SJSA1 (cell line): ENCODE results near the gene KLC4. TPM values are rescaled to one million over a fixed set of nuclear protein-coding genes. Genes with fewer than 3 reads are reported as not detected.
A peak's percentile ranks its signal among the peaks of the same experiment; 100 is the strongest.

Experiments used
- DNase-seq, 2 experiments: peaks; one replicate each; pipeline ENCODE4 v3.0.0-alpha.2; 2015 to 2020; ENCODE audit warnings: low spot score in 2 of 2, low read depth in 1 of 2
- H3K27ac ChIP-seq: fragments of 250-450 bp; sonication (Bioruptor Pico); 2 replicates; pipeline ENCODE4 v1.5.1; 2020; ENCODE audit warnings: mild to moderate bottlenecking, moderate library complexity
- H3K27me3 ChIP-seq: fragments of 250-450 bp; sonication (Bioruptor Pico); replicated peaks from 2 replicates; pipeline ENCODE4 v1.5.1; 2020; ENCODE audit warnings: mild to moderate bottlenecking, moderate library complexity
- H3K36me3 ChIP-seq: fragments of 250-450 bp; sonication (Bioruptor Pico); 2 replicates; pipeline ENCODE4 v1.5.1; 2020; ENCODE audit warnings: mild to moderate bottlenecking
- H3K4me1 ChIP-seq: fragments of 250-450 bp; sonication (Bioruptor Pico); replicated peaks from 2 replicates; pipeline ENCODE4 v1.6.1; 2021; ENCODE audit warnings: mild to moderate bottlenecking
- H3K4me3 ChIP-seq: fragments of 250-450 bp; sonication (Bioruptor Pico); 2 replicates; pipeline ENCODE4 v1.5.1; 2020; ENCODE audit warnings: mild to moderate bottlenecking
- H3K9me3 ChIP-seq: fragments of 250-450 bp; sonication (Bioruptor Pico); replicated peaks from 2 replicates; pipeline ENCODE4 v1.5.1; 2020; ENCODE audit warnings: mild to moderate bottlenecking
- total RNA-seq: library from RNA; depleted of rRNA; stranded (reverse); fragments of >200 nt; shearing (Covaris generic); gene quantifications from 2 replicates; pipeline ENCODE4 v1.2.3, GENCODE V29; 2014; rRNA removed

Gene KLC4
- total RNA-seq = 9.7 and 10.5 TPM in 2 replicates

DNA sequence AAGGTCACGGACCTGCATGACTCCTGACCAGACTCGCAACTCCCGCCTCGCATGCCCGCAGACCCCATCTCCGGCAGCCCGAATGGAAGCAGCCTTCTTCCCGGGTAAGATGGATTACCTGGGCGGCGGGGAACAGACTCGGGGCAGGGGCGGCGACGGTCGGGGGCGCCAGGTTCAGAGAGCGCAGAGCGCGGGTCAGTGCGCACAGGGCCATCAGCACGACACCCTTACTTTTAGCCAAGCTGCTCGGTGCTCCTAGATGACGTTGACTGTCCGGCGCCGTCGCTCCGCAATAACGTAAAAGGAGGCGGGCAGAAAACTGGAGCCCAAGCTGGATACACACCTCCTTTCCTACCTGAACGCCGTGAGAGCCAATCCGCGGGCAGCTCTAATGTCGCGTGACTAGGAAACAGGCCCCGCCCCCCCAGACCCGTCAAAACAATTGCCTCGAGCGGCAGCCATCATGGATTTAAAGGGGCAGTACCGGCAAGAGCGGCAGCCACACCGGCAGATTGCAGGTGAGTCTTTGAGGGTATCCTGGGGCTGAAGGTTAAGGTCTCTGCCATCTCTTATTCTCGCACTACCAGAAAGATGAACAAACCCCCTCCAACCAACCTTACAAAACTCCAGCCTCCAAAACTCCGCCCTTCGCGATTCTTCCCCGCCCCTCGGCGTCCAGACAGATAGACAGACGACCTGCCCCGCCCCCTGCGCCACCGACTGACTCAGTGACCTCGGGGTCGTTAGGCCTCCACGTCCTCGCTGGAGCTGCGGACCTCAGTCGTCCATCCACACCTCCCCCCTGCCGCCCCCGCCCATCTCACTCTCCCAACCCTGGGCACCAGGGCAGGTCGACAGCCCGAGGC lies at the start of gene KLC4, which contains the start of gene MRPL2:
TSS of gene KLC4 (plus strand) at position 464 of the 866 bp plus-strand sequence. CDS start 1,705 bp downstream, outside the sequence.
TSS of gene MRPL2 (minus strand) at position 267 of the 866 bp plus-strand sequence. CDS start at position 214, 53 bp downstream.
- H3K36me3 ChIP-seq = peaks cover 33% of the 10 kb centered on the region
- peak within 1 kb of the TSS; percentile 67 for H3K27ac ChIP-seq
- H3K9me3 ChIP-seq = no peaks in the 10 kb centered on the region
- H3K27me3 ChIP-seq = no peaks in the 10 kb centered on the region
- peak; percentile 98 for DNase-seq
- H3K4me1 ChIP-seq = peaks cover 14% of the 10 kb centered on the region
- H3K4me3 ChIP-seq = peak within 1 kb of the TSS; percentile 63

DNA sequence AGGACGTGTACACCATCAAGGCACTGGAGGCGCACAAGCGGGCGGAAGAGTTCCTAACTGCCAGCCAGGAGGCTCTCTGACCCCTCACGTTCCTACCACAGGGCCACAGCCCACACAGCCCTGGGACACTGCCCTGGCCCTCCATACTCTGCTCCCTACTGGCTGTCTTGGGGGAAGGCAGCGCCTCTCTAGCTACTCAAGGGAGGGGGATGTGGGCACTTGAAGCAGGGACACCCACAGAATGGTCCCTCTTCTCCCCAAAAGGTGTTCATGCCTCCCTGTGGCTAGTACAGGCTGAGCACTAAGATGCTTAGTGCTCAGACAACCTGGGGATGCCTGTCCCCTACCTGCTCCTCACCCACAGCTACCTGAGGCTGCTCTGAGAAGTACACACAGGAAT lies 48.2 kb upstream of the KLC4 start:
- Histone ChIP-seq H3K4me3 (no peak overlapping the region), H3K4me1 (peaks cover 7% of the 10 kb centered on the region; the same call in 1 of the 2 replicates), H3K9me3 (no peaks in the 10 kb centered on the region), H3K36me3 (peaks cover 71% of the 10 kb centered on the region), H3K27me3 (no peaks in the 10 kb centered on the region), H3K27ac (no peak overlapping the region)
- DNase-seq = no peak

DNA sequence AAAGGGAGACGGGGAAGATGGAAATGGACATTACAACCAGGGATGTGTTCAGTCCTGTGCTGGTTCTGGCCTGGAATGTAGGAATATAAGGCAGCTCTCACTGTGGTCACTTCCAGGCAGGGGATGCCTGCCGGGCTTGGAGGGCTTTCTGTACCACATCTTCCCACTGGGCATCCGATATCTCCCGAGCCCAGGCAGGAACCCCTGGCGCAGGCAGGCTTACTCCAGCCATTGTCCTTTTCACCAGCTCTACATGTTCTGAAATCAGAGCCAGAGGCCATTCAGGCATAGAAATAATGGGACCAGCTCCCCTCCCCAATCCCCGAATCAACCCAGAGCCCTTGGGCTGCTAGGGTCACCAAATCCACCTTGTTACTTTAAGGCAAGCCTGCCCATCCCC lies 47.1 kb upstream of the KLC4 start:
- DNase-seq = no peak
- no peak overlapping the region; the same call in 1 of the 2 replicates for H3K4me3 ChIP-seq
- no peak overlapping the region for H3K27ac ChIP-seq
- peaks cover 7% of the 10 kb centered on the region; the same call in 1 of the 2 replicates for H3K4me1 ChIP-seq
- no peaks in the 10 kb centered on the region for H3K27me3 ChIP-seq
- H3K36me3 ChIP-seq = peaks cover 73% of the 10 kb centered on the region
- no peaks in the 10 kb centered on the region for H3K9me3 ChIP-seq

DNA sequence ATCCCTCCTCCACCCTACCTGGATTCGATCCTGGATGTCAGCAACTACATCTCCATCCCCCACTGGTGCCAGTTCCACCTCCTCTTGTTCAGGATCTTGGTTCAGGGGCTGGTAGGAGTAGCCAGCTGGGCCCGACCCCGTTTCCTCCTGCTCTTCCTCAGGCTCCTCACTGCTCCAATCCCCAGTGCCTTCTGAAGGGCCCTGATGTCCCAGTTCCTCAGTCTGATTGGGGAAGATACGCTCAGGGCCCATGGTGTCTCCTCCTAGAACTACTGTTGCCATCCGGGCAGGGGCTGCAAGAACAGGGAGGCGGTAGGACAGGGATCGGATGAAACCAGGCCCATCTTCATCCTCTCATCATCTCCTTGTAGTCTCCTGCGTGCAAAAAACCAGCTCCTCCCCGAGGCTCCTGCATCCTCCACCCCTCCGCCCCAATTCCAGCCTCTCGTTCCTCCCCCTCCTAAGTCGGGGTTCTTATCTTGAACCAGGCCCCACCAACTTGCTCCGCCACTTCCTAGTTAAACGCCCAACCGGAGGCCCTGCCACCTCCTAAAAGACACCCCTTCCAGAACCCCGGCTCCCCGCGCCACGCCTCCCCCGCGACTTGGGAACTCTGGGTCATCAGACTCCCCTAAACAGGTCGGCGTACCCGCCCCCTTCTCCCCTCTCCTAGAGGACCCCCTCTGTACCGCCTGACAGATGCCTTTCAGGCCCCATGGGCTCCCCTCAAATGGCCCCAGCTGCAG lies 46.2 kb upstream of the KLC4 start:
- Histone ChIP-seq H3K27ac (peak overlapping the region; percentile 22; the same call in 1 of the 2 replicates), H3K36me3 (peaks cover 73% of the 10 kb centered on the region), H3K9me3 (no peaks in the 10 kb centered on the region), H3K4me3 (peak overlapping the region; percentile 59), H3K27me3 (no peaks in the 10 kb centered on the region), H3K4me1 (peaks cover 7% of the 10 kb centered on the region; the same call in 1 of the 2 replicates)
- DNase-seq = peak in 1 of 2 experiments; percentile 26

DNA sequence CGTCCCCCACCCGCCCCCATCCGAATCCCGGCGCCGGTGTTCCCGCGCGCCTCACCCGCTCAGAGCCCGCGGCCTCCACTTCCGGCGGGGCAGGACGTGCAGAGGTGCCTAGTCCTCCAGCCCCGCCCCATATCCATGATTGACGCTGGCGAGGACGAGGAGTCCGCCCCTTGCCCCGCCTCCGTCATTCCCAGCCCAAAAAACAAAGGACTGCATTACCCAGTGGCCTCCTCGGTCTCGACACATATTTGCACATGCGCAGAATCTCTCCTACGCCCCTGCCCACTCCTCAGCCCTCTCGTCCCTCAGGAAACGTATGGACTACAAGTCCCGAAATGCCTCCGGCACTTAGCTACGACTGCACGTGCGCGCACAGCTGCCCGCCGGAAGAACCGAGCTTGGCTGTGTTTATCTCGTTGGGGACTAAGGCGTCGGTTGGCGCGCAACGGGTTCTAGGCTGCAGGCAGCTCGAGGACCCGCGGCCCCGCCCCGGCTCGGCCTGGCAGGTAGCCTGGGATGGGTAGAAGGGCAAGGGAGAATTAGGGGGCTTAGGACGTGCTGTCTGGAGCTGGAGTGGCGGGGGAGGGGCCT lies 45.5 kb upstream of the KLC4 start, which contains the start of the genes KLHDC3 and MEA1:
TSS of gene KLHDC3 (plus strand) at position 407 of the 591 bp plus-strand sequence. CDS start 2,944 bp downstream, outside the sequence.
TSS of gene MEA1 (minus strand) at position 104 of the 591 bp plus-strand sequence. CDS start 133 bp downstream, outside the sequence.
- no peaks in the 10 kb centered on the region for H3K27me3 ChIP-seq
- peak; percentile 99 to 100 for DNase-seq
- H3K4me1 ChIP-seq = peaks cover 7% of the 10 kb centered on the region; the same call in 1 of the 2 replicates
- H3K36me3 ChIP-seq = peaks cover 73% of the 10 kb centered on the region
- H3K9me3 ChIP-seq = no peaks in the 10 kb centered on the region
- peak within 1 kb of the TSS; percentile 53 for H3K27ac ChIP-seq
- peak within 1 kb of the TSS; percentile 59 for H3K4me3 ChIP-seq

DNA sequence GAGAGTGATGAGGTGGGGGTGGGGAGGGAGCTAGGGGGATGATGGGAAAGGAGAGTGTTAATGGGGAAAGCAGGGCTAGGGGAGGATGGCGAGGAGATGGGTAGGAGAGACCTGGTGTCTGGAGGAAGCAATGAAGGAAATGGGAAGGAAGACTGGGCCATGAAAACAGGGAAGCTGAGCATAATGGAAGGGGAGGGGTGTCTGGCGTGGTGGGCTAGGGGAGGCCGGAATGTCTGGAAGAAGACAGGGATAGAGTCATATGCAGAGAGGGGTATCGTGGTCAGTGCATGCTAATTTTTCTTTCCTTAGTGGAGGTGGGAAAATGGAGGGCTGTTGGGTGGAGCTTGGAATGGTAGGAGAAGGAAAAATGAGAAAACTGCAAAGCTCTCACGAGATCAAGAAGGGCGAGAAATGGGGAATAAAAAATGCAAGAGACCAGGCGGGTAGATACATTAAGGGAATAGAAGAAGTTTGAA lies 45.0 kb upstream of the KLC4 start:
- H3K9me3 ChIP-seq = no peaks in the 10 kb centered on the region
- H3K27me3 ChIP-seq = no peaks in the 10 kb centered on the region
- H3K27ac ChIP-seq = peak overlapping the region; percentile 53
- peak overlapping the region; percentile 59 for H3K4me3 ChIP-seq
- H3K36me3 ChIP-seq = peaks cover 73% of the 10 kb centered on the region
- peak in 1 of 2 experiments; percentile 20 for DNase-seq
- peaks cover 7% of the 10 kb centered on the region; the same call in 1 of the 2 replicates for H3K4me1 ChIP-seq

DNA sequence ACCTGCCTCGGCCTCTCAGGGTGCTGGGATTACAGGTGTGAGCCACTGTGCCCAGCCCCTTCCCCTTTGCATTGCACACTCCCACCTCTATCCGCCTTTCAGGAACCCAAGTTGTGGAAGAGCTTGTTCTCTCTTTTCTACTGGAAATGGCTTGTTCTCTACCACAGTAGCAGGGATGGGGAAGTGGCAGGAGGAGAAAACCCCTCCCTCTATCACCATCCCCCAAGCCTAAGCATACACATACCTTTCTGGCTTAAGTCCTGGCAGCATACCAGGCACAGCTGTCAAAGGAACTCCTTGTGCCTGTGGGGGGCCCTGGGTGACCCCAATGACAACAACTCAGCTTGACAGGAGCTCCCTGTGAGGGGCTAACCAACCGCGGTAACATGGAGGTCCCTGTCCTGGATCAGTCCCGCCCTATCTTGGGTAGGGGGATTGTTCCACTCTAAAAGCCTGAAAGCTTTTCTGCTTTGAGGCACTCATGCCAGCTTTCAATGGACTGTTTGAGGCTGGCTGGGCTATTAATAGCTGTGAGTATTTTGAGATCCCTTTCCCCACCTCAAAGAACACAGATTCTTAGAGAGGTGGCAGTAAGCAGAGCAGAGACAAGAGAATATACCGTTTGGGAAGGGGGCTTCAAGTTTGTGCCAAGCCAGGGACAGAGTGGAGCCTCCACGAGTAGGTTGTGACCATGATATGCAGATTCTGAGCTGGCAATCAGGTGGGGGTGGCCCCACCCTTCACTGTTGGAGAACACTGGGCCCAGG lies 43.1 kb upstream of the KLC4 start:
- DNase-seq = no peak
- Histone ChIP-seq H3K4me3 (no peak overlapping the region), H3K9me3 (no peaks in the 10 kb centered on the region), H3K36me3 (peaks cover 73% of the 10 kb centered on the region), H3K4me1 (peaks cover 14% of the 10 kb centered on the region), H3K27me3 (no peaks in the 10 kb centered on the region), H3K27ac (no peak overlapping the region)

DNA sequence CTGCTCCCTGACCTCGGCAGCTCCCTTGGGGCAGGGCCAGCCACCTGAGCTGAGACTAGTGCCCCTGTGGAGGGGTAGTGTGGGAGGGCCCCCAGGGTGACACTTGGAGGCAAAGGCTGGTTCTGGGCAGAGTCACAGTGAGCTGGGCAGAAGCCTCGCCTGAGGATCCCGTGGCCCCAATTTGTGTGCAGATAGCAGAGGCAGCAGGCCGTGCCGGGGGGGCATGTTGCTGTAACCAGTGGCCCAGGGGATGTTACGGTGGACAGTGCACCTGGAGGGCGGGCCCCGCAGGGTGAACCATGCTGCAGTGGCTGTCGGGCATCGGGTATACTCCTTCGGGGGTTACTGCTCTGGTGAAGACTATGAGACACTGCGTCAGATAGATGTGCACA lies 42.5 kb upstream of the KLC4 start:
- H3K4me3 ChIP-seq = no peak overlapping the region
- H3K27ac ChIP-seq = no peak overlapping the region
- no peaks in the 10 kb centered on the region for H3K27me3 ChIP-seq
- no peaks in the 10 kb centered on the region for H3K9me3 ChIP-seq
- H3K36me3 ChIP-seq = peaks cover 73% of the 10 kb centered on the region
- peaks cover 15% of the 10 kb centered on the region for H3K4me1 ChIP-seq
- DNase-seq = no peak

DNA sequence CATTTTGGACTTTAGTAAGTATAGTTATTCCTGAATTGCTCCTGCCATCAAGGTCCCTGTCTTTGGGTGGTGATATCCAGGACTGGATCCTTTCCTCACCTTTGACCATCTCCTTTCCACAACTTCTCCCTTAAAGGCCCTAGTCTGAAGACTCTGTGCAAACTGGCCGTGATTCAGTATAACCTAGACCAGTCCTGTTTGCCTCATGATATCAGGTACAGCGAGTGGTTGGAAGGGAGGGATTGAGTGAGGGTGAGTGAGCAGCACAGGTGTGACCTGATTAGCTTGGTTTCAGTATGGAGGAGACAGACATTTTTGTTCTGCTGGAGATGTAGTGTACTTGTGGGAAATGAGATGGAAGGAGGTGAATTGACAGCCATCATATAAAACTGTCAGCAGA lies 40.3 kb upstream of the KLC4 start:
- Histone ChIP-seq H3K4me3 (no peak overlapping the region), H3K9me3 (no peaks in the 10 kb centered on the region), H3K4me1 (peaks cover 13% of the 10 kb centered on the region), H3K36me3 (peaks cover 77% of the 10 kb centered on the region), H3K27me3 (no peaks in the 10 kb centered on the region), H3K27ac (no peak overlapping the region)
- DNase-seq = no peak

DNA sequence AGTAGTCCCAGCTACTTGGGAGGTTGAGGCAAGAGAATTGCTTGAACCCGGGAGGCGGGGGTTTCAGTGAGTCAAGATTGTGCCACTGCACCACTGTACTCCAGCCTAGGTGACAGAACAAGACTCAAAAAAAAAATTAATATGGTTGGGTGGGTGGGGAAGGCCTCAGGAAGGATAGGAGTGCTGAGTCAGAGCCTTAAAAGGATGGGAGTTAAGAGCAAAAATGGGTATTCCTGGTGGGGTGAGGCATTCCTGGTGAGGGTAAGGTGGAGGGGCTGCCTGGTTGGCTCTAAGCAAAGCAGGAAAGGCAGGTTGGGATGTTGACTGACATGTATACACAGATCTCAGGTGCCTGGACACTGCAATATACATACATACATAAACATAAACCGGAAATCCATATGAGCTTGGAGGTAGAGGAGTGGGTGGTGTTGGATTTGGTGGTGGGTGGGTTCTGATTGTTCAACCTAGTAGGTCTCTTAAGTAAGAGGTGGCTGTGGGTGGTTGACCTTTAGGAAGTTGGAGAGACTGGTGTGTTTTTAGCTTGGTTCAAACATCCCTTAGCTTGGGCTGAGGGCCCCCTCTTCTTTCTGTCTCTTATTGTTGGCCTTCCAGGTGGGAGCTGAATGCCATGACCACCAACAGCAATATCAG lies 39.3 kb upstream of the KLC4 start:
- Histone ChIP-seq H3K27me3 (no peaks in the 10 kb centered on the region), H3K4me3 (no peak overlapping the region), H3K36me3 (peaks cover 88% of the 10 kb centered on the region), H3K27ac (no peak overlapping the region), H3K9me3 (no peaks in the 10 kb centered on the region), H3K4me1 (peaks cover 13% of the 10 kb centered on the region)
- DNase-seq = no peak

DNA sequence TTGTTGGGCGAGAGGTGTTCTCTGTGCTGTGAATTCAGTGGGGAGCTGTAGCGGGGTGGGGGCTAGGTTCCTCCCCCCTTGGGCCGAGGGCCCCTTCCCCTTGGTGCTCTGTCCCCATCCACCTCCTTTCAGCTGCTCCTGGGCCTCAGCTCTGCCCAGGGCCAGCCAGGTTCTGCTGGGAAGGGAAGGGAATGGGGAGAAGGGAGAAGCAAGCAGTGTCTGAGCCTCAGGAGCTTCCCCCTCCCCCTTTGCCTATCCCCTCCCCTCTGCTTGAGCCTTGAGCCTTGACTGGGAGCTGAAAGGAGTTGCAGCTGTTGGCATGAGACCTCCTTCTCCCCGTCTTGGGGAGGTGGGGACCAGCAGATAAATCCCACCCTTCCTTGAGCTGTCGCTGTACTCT lies 38.6 kb upstream of the KLC4 start:
- Histone ChIP-seq H3K27ac (peak overlapping the region; percentile 73), H3K9me3 (no peaks in the 10 kb centered on the region), H3K36me3 (peaks cover 94% of the 10 kb centered on the region), H3K4me3 (peak overlapping the region; percentile 90), H3K4me1 (peaks cover 13% of the 10 kb centered on the region), H3K27me3 (no peaks in the 10 kb centered on the region)
- no peak for DNase-seq
